Uterus (tissue), 2 donors: ENCODE data around the gene GPRC5D.

Experiments used
- CTCF ChIP-seq, 4 experiments: fragments of 200-600 bp in 2 of 4; fragments of 450-650 bp in 2 of 4; sonication (generic) in 2 of 4; IDR thresholded peaks; one replicate each; pipeline ENCODE4 v1.5.1; 2016 to 2019; ENCODE audit warnings: antibody characterized with exemption in 4 of 4, mild to moderate bottlenecking in 2 of 4, moderate library complexity in 1 of 4
- POLR2A ChIP-seq, 2 donors: fragments of 450-650 bp; IDR thresholded peaks; one replicate each; pipeline ENCODE4 v1.6.1; 2016; ENCODE audit warnings: antibody characterized with exemption in 2 of 2, mild to moderate bottlenecking in 1 of 2, moderate library complexity in 1 of 2

- TF ChIP-seq CTCF (IDR thresholded peaks at IDR 0.05) (no peak), POLR2A (IDR thresholded peaks at IDR 0.05) (no peak)
Observed at GRCh38 chr12:12909228-12909994, 42.6 kb downstream of the GPRC5D start.
